NOMO-1 treated with dmso at 0.1 percent for 144 hours (cell line): ENCODE data around the gene FRG2.
"Not testable (repeated sequence)": the region's sequence is repeated elsewhere in the genome, so short reads cannot be mapped to it uniquely, and the experiment has no call there.

Experiments
- DNase-seq: peaks from one replicate; lab custom pipeline; 2025; ENCODE audit not compliant: unreplicated experiment; lab: John Stamatoyannopoulos, UW

The FRG2 gene

GRCh38 chr4:190016369-190017289 lies 10.4 kb downstream of the FRG2 start:
- DNase-seq = no peak

GRCh38 chr4:190015538-190016368 lies 11.3 kb downstream of the FRG2 start:
- no peak for DNase-seq

- no peak for DNase-seq
Measured at GRCh38 chr4:190014771-190015537, 12.1 kb downstream of the FRG2 start.

- not testable (repeated sequence) for DNase-seq
Measured at GRCh38 chr4:189989941-189990340, 37.1 kb downstream of the FRG2 start.

- no peak for DNase-seq
Measured at GRCh38 chr4:189988877-189989431, 38.1 kb downstream of the FRG2 start.

GRCh38 chr4:189985651-189986243 lies 41.3 kb downstream of the FRG2 start:
- not testable (repeated sequence) for DNase-seq

- not testable (repeated sequence) for DNase-seq
Measured at GRCh38 chr4:189984661-189985060, 42.4 kb downstream of the FRG2 start.

GRCh38 chr4:189983916-189984526 lies 43.0 kb downstream of the FRG2 start:
- not testable (repeated sequence) for DNase-seq

GRCh38 chr4:189981970-189982369 lies 45.1 kb downstream of the FRG2 start:
- DNase-seq = no peak

GRCh38 chr4:189980292-189980691 lies 46.8 kb downstream of the FRG2 start:
- DNase-seq = not testable (repeated sequence)

- DNase-seq = no peak
Measured at GRCh38 chr4:189979196-189980047, 47.6 kb downstream of the FRG2 start.
